ENCODE results near the gene RGS17.

DNA sequence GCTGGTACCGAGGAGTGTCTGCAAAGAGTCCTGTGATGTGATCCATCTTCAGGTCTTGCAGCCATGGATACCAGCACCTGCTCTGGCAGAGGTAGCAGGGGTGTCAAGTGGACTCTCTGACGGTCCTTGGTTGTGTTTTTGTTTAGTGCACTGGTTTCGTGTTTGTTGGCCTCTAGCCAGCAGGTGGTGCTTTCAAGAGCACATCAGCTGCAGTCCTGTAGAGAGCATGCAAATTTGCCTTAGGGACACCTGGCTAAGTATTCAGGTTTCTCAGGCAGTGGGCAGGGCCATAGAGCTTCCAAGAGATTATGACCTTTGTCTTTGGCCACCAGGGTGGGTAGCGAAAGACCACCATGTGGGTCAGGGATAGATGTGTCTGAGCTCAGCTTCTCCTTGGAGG is 14.5 kb upstream of the RGS17 start:
- TF ChIP-seq HDGF (IDR thresholded peaks at IDR 0.05; ENCODE audit: borderline replicate concordance) (no peak), ZNF384 (IDR thresholded peaks at IDR 0.05) (no peak), FOXK2 (IDR thresholded peaks at IDR 0.05) (no peak), BHLHE40 (IDR thresholded peaks at IDR 0.05; ENCODE audit: borderline replicate concordance) (no peak), ELF4 (IDR thresholded peaks at IDR 0.05) (no peak)

Measured in HEK293T (cell line).